ENCODE measurements around the gene PRKAG3. TPM values are rescaled to one million over a fixed set of nuclear protein-coding genes. Genes with fewer than 3 reads are reported as not detected.
A peak's percentile ranks its signal among the peaks of the same experiment; 100 is the strongest.

Gene PRKAG3
- total RNA-seq, 1 donor from 2014 or later: not detected

DNA sequence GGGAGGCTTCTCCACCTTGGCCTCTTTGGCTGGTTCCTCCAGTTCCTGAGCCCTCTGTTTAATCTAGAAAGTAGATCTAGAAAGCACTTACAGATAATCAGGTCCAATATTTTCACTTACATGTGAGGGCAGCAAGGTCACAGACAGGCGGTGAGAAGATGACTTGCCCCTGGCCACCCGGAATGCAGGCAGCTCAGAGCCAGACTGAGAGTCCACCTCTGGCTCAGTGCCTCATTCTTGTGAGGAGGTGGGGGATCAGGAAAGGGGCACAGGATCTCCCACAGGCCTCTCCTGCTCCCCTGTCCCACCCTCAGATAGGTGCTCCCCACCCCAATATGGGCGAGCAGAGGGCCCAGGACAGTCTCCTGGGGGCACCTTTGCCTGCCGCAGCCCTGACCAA lies 33.8 kb upstream of the PRKAG3 start:
- DNase-seq (ENCODE audit: low spot score in 2 of 2): no peak
- FAIRE-seq: no peak

DNA sequence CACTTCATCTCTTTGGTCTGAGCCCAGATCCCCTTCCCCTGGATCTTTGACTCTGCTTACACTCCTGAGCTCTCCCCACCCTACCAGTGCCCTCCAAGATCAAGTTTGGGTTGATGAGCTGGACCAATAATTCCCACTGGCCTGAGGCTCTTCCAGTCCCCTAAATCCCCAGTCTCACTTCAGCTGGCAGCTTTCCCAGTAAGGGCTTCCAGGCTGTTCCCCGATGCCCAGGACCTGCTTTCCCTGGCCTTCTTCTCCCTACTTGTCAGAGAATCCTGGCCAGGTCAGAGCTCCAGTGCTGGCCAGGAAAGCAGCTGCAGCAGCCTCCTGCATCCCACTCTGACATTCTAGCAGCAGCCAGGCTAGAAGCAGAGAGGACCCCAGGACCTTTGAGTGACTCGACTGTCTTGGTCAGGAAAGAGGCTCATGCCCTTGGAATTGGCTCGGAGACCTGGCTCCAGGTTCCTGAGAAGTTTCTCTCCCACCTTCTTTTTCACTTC lies 31.5 kb upstream of the PRKAG3 start:
- FAIRE-seq: no peak
- no peak for DNase-seq (ENCODE audit: low spot score in 2 of 2)

DNA sequence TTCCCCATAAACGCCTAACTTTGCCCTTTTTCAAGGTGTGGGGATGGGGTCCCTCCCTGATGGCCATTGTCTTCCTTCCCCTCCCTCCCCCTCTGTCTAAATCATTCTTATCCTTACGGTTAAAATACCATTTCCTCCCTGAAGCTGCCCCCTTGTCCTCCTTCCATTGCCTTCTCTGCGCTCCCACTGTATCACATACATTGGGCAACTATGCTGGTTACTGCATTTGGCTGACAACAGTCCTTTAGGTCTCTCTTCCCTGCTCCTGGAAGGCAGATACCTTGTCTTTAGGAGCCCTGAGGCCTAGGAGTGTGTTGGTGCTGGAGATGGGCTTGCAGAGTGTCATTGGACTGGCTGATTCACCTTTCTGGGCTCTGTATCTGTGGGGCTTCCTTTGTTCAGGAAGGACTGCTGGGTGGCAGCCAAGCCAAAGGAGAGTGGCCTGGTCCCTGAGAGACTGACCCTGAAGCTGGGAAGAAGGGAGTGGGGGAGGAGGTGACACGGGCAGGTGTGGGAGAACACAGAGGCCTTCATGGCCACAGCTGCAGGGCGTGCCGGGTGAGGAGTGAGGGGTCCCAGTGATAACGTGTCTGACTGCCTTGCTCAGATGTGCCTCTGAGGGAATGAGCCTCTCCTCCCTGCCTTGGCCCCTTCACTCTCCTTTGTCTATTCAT lies 30.2 kb upstream of the PRKAG3 start:
- FAIRE-seq: no peak
- DNase-seq (ENCODE audit: low spot score in 2 of 2): no peak

DNA sequence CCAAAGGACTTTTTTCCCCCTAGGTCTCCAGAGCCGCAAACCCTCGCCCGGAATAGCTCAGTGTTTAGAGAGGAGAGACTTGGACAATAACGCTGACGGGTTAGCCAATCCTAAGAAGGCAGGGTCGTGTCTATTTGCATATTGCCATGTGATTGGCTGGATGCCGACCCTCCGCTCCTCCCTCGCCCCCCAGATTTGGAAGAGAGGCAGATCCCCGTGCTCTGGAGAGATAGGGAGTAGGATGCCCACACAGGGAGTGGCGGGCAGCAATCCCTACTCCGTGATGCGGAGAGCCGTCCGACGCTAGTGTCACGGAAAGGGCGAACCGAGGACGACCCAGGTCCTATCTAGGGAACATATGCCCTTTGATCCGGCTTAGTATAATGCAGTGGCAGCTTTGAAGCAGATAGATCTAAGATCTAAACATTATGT lies 29.4 kb upstream of the PRKAG3 start:
- FAIRE-seq (no peak), DNase-seq (ENCODE audit: low spot score in 2 of 2) (no peak)

DNA sequence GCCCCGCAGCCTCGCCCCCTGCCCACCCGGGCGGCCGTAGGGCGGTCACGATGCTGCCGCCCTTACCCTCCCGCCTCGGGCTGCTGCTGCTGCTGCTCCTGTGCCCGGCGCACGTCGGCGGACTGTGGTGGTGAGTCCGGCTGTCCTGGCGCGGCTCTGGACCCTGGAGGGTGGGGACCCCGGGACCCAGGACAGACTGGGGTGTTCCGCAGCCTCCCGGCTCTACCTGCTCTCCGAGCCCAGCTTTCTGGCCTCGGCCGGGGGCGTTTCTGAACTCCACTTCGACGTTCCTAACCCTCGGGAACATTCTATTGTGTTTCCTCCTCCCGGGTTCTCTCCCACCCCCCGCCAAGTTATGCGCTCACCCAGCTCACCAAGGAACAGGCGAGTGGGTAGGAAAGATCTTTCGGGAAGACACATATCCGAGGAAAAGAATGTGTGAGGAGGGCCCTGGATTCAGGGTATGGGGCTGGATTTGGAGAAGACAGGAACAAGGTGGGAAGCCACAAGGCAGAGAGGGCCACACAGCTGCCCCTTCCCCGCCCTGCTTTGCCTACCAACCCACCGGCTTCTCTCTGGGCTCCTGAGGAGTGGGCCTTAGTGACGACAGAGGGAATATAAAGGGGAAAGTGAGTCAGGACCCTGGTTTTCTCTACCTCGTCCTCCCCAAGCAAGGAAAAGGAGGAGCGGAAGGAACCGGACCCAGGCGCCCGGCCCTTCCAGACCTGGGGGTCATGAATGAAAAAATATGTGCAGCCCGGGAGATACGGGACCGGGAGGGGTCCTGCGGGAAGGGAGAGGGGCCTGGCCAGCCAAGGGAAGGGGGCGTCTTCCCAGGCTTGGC lies 28.6 kb upstream of the PRKAG3 start:
- DNase-seq (ENCODE audit: low spot score in 2 of 2) (no peak), FAIRE-seq (no peak)

DNA sequence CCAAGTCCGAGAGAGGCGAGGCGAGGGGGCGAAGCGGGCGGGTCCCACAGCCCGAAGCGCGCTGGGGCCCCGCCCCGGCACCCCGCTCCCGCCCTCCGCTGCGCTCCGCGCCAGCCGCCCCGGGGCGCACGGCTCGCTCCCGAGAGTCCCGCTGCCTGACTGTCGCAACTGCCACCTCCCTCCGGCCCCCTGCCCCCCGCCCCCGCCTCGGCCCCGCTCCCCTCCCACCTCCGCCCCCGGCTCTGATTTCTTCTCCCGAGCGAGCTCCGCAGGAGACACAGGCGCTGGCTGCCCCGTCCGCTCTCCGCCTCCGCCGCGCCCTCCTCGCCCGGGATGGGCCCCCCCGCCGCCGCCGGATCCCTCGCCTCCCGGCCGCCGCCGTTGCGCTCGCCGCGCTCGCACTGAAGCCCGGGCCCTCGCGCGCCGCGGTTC lies 28.0 kb upstream of the PRKAG3 start, which contains the start of gene WNT6:
Gene WNT6 (plus strand): TSS at position 250 of the 432 bp plus-strand sequence. CDS start 233 bp downstream, outside the sequence.
- FAIRE-seq (no peak), DNase-seq (ENCODE audit: low spot score in 2 of 2) (no peak)

DNA sequence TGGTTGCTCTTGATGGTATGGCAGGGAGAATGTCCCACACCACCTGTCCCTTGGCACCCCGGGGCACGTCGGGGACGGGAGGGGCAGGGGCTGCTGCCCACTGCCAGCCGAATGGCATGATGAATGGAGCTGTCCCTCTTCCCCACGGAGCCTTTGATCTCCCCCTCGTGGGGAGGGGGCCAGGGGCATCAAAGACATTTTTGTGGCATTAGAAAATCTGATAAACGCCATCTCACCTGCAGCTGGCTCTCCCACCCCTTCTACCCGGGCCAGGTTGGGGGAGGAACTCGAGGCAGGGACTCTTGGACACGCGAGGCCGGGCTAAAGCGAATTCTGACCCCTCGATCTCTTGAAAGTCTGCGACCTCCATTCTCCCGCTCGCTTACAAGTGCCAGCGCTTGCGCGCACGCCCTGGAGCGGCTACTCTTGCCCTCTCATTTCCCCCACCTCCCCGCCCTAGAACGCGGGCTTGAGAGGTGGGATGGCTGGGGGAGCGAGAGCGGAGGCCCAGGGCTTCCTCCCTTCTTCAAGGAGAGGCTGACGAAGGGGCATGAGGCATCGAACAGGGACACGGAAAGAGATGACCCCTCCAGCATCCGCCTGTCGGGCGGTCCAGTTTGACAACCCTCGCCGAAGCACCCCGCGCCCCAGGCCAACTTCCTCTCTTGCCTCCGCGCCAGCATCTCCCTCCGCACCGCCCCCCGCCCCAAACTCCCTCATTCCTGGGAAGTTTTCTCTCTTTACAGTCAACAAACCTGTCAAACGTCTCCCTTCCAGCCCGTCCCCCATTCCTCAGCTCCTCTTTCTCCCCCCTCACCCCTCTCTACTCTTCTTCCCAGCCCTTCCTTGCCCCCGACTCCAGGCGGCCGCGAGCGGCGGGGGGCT lies 27.3 kb upstream of the PRKAG3 start:
- DNase-seq (ENCODE audit: low spot score in 2 of 2): no peak
- no peak for FAIRE-seq

DNA sequence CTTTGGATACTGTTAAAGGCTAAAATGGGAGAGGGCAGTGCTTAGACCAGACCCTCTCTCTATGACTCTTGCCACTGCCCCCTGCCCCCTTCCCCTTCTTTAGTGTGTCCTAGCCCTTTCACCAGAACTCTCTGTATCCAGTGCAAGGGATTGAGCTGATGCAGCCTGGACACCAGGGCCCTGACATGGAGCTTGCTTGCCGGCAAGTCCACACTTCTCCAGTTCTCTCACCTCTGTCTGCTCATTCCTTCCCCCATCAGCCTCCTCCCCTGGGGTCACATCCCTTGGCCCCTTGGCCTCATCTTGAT lies 26.5 kb upstream of the PRKAG3 start:
- FAIRE-seq: no peak

DNA sequence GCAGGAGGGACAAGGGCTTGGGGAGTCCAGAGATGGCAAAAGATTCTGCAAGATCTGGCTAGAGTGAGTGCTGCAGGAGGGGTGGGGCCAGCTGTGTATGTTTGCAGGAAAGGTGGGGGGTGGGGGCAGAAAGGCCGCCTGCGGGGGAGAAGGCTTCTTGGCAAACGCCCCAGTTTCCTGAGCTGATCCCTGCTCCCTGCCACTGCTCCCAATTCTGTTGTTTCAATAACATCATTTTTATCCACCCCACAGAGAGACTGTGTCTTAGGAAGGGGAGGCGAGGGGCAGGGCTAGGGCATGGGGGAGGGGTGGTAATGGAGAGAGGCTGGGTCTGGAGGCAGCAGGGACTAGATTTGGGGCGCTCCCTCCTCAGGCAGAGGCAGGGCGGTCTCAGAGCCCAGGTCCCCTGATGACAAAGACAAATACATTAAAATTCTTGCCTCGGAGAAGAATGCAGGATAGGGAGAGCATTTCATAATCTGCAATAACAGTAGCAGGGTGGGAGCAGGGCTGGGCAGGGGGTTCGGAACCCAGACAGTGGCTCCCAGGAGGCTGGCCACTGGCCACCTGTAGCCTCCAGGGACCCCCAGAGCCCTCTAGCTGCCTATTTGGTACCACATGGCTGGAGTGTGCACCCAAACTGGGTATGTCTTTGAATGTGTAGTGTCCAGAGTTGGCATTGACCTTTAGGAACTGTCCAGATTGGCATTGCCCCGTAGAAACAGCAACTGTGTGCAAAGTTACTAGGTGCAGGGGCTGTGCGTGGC lies 26.0 kb upstream of the PRKAG3 start:
- FAIRE-seq: no peak

More for the DNA sequence above, 26.5 kb upstream of the PRKAG3 start:
- DNase-seq (ENCODE audit: low spot score in 2 of 2): no peak

DNA sequence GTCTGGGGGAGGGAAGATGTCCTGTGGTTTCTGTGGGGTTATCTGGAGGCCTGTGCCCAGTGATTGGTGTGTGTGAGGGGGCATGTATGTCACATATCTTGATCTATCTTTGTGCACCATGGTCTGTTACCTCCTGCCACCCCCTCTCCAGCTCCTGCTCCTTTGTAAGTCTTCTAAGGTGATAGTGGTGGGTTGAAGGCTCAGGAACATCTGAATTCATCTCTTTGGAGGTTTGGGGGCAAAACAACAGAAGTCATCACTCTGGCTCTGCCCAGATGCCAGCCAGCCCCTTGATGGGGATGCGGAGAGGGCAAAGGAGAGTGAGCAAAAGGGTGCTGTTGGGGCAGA lies 25.3 kb upstream of the PRKAG3 start:
- FAIRE-seq (no peak), DNase-seq (ENCODE audit: low spot score in 2 of 2) (no peak)

More for the DNA sequence above, 26.0 kb upstream of the PRKAG3 start:
- DNase-seq (ENCODE audit: low spot score in 2 of 2): no peak

DNA sequence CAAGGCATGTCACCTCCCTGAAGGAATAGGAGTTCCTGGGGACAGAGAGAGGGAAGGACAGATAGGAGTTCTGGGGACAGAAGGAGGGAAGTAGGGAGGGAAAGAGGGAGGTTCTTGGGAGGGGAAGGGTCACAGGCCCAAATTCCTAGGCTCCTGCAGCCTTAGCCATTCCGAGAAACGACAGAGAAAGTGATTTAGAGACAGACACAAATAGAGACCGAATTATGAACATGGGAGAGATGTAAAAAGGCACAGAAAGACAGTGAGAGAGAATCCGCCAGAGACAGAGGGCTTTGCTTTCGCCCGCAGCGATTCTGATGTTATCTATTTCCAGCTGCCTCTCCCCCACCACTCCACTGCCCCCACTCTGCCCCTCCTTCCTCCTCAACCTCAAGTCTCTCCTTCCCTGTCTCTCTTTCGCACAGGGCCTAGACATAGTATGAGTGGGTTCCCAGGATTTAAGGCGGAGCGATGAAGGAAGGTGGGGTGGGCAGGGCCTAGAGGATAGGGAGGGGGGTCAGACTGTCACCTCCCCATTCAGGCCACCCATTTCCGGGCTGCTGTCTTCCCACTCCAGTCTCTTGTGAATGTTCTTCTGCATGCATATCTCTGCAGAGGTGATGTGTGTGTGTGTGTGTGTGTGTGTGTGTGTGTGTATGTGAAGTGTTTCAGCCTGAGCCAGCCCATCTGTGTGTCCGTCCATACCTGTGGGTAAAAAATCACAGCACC lies 24.7 kb upstream of the PRKAG3 start:
- DNase-seq (ENCODE audit: low spot score in 2 of 2) (no peak), FAIRE-seq (no peak)

DNA sequence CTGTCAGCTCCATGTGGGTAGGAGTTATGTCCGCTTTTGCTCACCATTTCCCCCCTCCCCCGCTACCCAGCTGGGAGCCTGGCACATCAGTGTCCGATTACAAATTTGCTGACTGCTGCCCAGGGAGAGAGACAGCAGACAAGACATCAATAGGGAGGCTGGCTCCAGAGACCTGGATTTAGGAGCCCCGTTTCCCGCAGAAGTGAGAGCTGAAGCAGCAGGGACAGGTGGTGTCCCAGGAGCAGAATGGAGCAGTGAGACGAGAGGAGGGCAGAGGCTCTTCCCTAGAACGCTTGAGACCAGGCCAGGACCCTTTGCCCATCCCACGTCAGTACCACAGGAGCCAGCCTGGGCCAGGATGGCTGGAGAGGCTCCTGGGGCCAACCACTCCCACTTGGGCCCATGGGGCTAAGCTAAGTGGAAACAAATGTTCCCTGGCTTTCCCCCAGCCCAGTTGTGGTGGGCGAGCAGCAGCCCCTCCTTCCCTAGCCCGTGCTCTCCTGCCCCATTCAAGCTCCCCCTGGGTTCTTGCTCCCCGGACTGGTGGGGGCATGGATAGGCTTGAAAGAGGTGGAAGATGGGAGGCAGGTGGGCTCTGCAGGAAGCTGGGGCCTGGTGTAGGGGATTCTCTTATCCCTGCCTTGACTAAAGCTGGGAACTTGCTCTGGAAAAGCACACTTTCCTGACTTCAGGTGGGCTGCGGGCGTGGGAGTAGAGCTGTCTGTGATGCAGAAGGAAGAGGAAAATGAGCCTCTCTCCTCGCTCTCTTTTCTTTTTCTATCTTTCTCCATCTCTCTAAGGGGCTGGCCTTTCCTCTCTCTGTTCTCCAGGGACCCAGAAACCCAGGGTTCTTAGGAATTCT lies 23.9 kb upstream of the PRKAG3 start:
- FAIRE-seq: no peak
- no peak for DNase-seq (ENCODE audit: low spot score in 2 of 2)

DNA sequence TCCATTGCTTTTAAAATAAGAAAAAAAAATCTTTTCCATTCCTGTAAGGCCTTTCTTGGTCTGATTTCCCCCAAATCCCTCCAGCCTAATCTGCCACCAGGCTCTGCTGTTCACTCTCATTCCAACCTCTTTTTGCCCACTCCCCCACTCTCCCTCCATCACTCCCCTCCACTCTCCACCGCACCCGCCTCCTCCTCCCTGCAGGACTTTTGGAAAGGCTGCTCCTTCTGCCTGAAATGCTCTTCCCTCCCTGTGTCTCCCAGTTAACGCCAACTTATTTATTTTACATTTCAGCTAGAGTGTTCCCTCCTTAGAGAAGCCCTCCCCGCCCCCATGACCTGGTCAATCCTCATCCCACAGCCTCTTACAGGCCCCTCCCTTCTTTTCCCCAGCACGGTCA lies 23.3 kb upstream of the PRKAG3 start:
- DNase-seq (ENCODE audit: low spot score in 2 of 2) (no peak), FAIRE-seq (no peak)

DNA sequence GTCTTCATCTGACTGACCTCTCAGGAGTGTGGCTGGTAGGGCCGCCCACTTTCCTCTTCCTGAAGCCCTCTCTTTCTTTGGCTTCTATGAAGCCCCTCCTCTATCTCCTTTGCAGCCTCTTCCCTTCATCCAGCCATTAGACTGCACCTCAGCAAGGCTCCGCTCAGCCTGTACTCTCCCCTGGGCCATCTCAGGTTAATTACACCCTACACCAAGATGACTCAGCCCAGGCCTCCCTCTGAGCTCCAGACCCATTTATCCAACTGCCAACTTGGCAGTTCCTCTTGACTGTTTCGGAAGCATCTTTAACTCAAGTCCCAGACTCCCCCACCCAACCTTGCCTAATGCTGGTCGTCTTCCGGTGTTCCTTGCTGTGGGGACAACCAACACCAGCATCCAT lies 22.2 kb upstream of the PRKAG3 start:
- FAIRE-seq (no peak), DNase-seq (ENCODE audit: low spot score in 2 of 2) (no peak)

DNA sequence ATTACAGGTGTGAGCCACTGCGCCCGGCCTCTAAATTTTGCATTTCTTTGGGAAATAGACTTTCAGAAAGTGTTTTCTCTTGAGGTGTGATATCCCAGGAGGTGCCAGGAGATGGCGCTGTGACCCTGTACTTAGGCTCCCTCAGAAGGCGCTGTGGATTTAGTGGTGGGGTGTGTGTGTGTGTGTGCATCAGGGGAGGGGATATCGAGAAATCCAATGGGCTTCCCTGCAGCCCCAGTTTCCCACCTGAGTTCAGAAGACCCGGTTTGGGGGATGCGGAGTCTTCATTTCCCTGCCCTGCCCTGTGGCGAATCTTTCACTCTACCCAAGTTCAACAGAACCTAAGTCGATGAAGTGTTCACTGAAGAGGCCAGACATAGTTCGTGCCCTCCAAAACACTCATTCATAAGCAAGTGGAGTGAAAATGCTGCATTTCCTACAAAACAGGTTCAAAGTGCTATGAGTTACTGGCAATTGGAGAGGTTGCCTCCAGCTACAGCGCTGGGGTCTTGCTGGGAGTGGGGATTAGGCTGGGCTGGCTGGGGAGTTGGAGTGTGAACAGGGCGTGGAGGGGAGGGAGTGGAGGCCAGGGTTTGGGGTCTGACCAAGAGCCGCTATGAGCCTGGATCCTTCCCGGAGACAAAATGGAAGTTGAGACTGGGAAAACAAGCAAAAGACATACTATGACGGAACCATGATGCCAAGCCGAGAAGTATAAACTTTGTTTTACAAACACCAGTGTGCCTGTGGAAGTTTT lies 21.5 kb upstream of the PRKAG3 start:
- DNase-seq (ENCODE audit: low spot score in 2 of 2) (peak in 1 of 2 donors; percentile 50), FAIRE-seq (no peak)

DNA sequence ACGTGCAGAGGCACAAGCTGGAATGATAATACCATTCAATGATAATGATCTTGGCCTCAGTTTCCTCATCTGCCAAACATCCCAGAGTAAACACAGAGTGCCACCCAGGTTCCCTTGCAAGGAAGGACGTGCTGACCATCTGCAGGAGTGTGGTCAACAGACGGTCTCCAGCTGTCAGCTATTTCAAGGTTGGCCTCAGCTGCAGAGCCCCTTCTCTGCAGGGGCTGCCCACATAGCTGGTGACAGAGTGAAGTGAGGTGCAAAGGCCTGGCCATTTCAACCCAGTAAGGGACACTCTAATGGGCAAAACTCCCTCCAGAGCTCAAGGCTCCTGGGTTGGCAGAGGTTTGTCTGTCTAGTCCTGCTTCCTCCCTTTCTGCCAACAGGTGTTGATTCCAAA lies 19.7 kb upstream of the PRKAG3 start:
- FAIRE-seq (no peak), DNase-seq (ENCODE audit: low spot score in 2 of 2) (no peak)

DNA sequence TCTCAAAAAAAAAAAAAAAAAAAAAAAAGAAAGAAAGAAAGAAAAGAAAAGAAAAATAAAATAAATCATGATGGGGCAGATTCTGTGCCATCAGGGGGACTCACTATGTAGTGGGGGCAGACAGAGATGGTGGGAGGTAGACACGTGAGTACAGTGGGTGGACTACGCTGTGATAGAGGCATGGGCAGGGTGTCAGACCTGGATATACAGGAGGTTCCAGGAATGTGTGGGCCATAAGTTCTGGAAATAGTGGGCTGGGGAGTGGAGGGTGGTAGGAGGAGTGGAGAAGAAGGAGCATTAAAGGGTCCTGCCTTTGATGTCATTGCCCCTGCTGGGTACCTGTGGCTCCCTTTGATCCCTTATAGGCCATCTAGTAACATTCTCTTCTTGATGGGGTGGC lies 19.2 kb upstream of the PRKAG3 start:
- FAIRE-seq: no peak

DNA sequence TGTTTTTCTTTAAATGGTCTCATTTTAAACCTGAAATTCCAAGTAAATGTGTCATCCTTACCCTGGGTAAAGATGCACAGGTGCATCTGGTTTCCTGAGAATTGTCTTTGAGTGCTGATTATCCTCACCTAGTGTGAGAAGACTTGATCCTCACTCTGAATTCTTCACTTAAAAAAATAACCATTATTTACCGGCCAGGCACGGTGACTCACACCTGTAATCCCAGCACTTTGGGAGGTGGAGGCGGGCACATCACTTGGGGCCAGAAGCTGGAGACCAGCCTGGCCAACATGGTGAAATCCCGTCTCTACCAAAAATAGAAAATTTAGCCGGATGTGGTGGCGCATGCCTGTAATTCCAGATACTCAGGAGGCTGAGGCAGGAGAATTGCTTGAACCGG lies 18.1 kb upstream of the PRKAG3 start:
- no peak for DNase-seq (ENCODE audit: low spot score in 2 of 2)
- FAIRE-seq: no peak

More for the DNA sequence above, 19.2 kb upstream of the PRKAG3 start:
- DNase-seq (ENCODE audit: low spot score in 2 of 2): no peak
